GM23338 (cell line): ENCODE data around the gene MYLK2. TPM values are rescaled to one million over a fixed set of nuclear protein-coding genes. Genes with fewer than 3 reads are reported as not detected.
A peak's percentile ranks its signal among the peaks of the same experiment; 100 is the strongest.

Experiments
- ATAC-seq: fragments of 200-7000 bp; cut with Tn5 transposase; 3 replicates; pipeline ENCODE4 v1.9.1; 2020
- DNase-seq: peaks from one replicate; pipeline ENCODE4 v3.0.0-alpha.2; 2015; ENCODE audit warnings: low spot score
- H2AFZ ChIP-seq: fragments of 200-600 bp; sonication (generic); 2 replicates; pipeline ENCODE4 v1.8.0; 2016; ENCODE audit warnings: antibody characterized with exemption, mild to moderate bottlenecking, moderate library complexity
- H3F3A ChIP-seq: fragments of 200-600 bp; sonication (generic); replicated peaks from 2 replicates; pipeline ENCODE4 v1.8.0; 2017; ENCODE audit warnings: antibody characterized with exemption, mixed run types, low read depth
- H3K27ac ChIP-seq: fragments of 200-600 bp; sonication (generic); 2 replicates; pipeline ENCODE4 v1.6.1; 2016; ENCODE audit warnings: low read depth
- H3K27me3 ChIP-seq: fragments of 200-600 bp; sonication (generic); 2 replicates; pipeline ENCODE4 v1.8.0; 2016; ENCODE audit warnings: mild to moderate bottlenecking, mixed run types, moderate library complexity; ENCODE audit not compliant: insufficient read depth
- H3K36me3 ChIP-seq: fragments of 200-600 bp; sonication (generic); 2 replicates; pipeline ENCODE4 v1.8.0; 2016; ENCODE audit warnings: mild to moderate bottlenecking; ENCODE audit not compliant: insufficient read depth
- H3K4me1 ChIP-seq: fragments of 200-600 bp; sonication (generic); 2 replicates; pipeline ENCODE4 v1.8.0; 2016; ENCODE audit warnings: mild to moderate bottlenecking, moderate library complexity; ENCODE audit not compliant: insufficient read depth
- H3K4me2 ChIP-seq: fragments of 200-600 bp; sonication (generic); 2 replicates; pipeline ENCODE4 v1.7.1; 2017; ENCODE audit warnings: mixed run types
- H3K4me3 ChIP-seq: fragments of 200-600 bp; sonication (generic); 2 replicates; pipeline ENCODE4 v1.6.1; 2016; ENCODE audit warnings: mixed run types
- H3K79me2 ChIP-seq: fragments of 200-600 bp; sonication (generic); replicated peaks from 2 replicates; pipeline ENCODE4 v1.8.0; 2017; ENCODE audit warnings: mild to moderate bottlenecking; ENCODE audit not compliant: insufficient read depth
- H3K9me2 ChIP-seq: fragments of 200-600 bp; sonication (generic); 2 replicates; pipeline ENCODE4 v1.8.0; 2017; ENCODE audit not compliant: insufficient read depth
- H4K20me1 ChIP-seq: fragments of 200-600 bp; sonication (generic); replicated peaks from 2 replicates; pipeline ENCODE4 v1.8.0; 2017; ENCODE audit warnings: mild to moderate bottlenecking; ENCODE audit not compliant: insufficient read depth
- H3K27ac Mint-ChIP-seq: 2 replicates; pipeline ENCODE4 v1.8.0; 2020; ENCODE audit warnings: inconsistent platforms, mild to moderate bottlenecking, moderate library complexity, mixed read lengths
- H3K27me3 Mint-ChIP-seq: 3 replicates; pipeline ENCODE4 v1.8.0; 2022; ENCODE audit warnings: low read depth, mild to moderate bottlenecking, moderate library complexity, mixed read lengths, inconsistent platforms; ENCODE audit not compliant: insufficient read depth, poor library complexity
- H3K36me3 Mint-ChIP-seq: 3 replicates; pipeline ENCODE4 v1.8.0; 2021; ENCODE audit warnings: low read depth, mild to moderate bottlenecking, inconsistent platforms, moderate library complexity, mixed read lengths
- H3K4me1 Mint-ChIP-seq: 3 replicates; pipeline ENCODE4 v1.8.0; 2020; ENCODE audit warnings: mild to moderate bottlenecking, inconsistent platforms, mixed read lengths
- H3K4me3 Mint-ChIP-seq: 3 replicates; pipeline ENCODE4 v1.8.0; 2021; ENCODE audit warnings: moderate library complexity, mild to moderate bottlenecking, inconsistent platforms, mixed read lengths
- H3K9me3 Mint-ChIP-seq: 3 replicates; pipeline ENCODE4 v1.8.0; 2020; ENCODE audit warnings: moderate library complexity, mild to moderate bottlenecking, inconsistent platforms, mixed read lengths
- CREB1 ChIP-seq: fragments of 250-450 bp; sonication (Bioruptor Pico); IDR thresholded peaks from 2 replicates; pipeline ENCODE4 v1.5.0; 2020; ENCODE audit warnings: low read depth, mild to moderate bottlenecking, moderate library complexity
- ETS1 ChIP-seq: IDR thresholded peaks from 2 replicates; pipeline ENCODE4 v1.6.1; 2016; ENCODE audit warnings: antibody characterized with exemption
- EZH2 ChIP-seq: fragments of 200-600 bp; sonication (generic); IDR thresholded peaks from one replicate; pipeline ENCODE4 v1.8.0; 2017; ENCODE audit warnings: antibody characterized with exemption, mild to moderate bottlenecking, low read depth; ENCODE audit not compliant: unreplicated experiment
- EZH2phosphoT487 ChIP-seq: fragments of 200-600 bp; sonication (generic); IDR thresholded peaks from one replicate; pipeline ENCODE4 v1.8.1; 2018; ENCODE audit warnings: antibody characterized with exemption; ENCODE audit not compliant: unreplicated experiment
- JUNB ChIP-seq: IDR thresholded peaks from one replicate; pipeline ENCODE4 v1.6.1; 2016; ENCODE audit warnings: antibody characterized with exemption; ENCODE audit not compliant: unreplicated experiment
- POLR2AphosphoS5 ChIP-seq: IDR thresholded peaks from 2 replicates; pipeline ENCODE4 v1.6.1; 2016; ENCODE audit warnings: antibody characterized with exemption, low read depth
- ZNF331 ChIP-seq: fragments of 250-450 bp; sonication (Bioruptor Pico); IDR thresholded peaks from 2 replicates; pipeline ENCODE4 v1.5.0; 2020; ENCODE audit warnings: low read depth, mild to moderate bottlenecking, moderate library complexity
- polyA plus RNA-seq: library from polyadenylated mRNA; unstranded; fragments of >200 nt; fragmentation: Nextera tagmentation; extraction: Ambion mirVana; gene quantifications from 2 replicates; pipeline ENCODE4 v1.2.1, GENCODE V29; 2016
- total RNA-seq: library from RNA; depleted of rRNA; stranded (reverse); fragments of >200 nt; shearing (Covaris generic); gene quantifications from 2 replicates; pipeline ENCODE4 v1.2.3, GENCODE V29; 2014
- TF ChIP-seq, protein P1 (sequence below), 2 experiments: fragments of 200-600 bp in 1 of 2; sonication (generic) in 1 of 2; conservative IDR thresholded peaks; 2 replicates each; pipeline versions ENCODE4 v1.5.1 to v1.6.1; 2016 to 2017; ENCODE audit warnings: antibody characterized with exemption in 2 of 2, low read depth in 2 of 2, mild to moderate bottlenecking in 2 of 2, moderate library complexity in 1 of 2

The MYLK2 gene
- total and polyA plus RNA-seq, 2 experiments from 2014 or later, result 0.21 to 0.28 TPM

DNA sequence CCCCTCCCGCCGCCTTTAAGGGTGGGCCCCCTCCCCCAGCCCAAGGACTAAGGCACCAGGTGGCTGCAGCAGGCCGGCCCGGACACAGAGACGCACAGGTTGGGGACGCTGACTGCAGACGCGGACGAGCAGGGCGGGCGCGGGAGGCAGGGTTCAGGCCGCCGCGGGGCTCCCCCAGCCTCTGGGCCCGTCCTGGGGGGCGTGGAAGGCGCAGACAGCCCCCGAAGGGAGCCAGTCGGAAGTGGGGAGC is 41.9 kb downstream of the MYLK2 start:
- H3K36me3 Mint-ChIP-seq, result no peaks in the 10 kb centered on the region
- H3K4me3 ChIP-seq, result peak overlapping the region; percentile 98
- no peaks in the 10 kb centered on the region for H3K9me2 ChIP-seq
- H3K4me3 Mint-ChIP-seq, result peak overlapping the region; percentile 84
- H3K27me3 ChIP-seq, result peaks cover 42% of the 10 kb centered on the region
- H3K4me2 ChIP-seq, result peak overlapping the region; percentile 100
- DNase-seq (peak; percentile 85), ATAC-seq (peak; percentile 57)
- peaks cover 24% of the 10 kb centered on the region for H3F3A ChIP-seq
- peaks cover 30% of the 10 kb centered on the region for H3K27me3 Mint-ChIP-seq
- peaks cover 11% of the 10 kb centered on the region; the same call in 2 of the 3 replicates for H3K4me1 Mint-ChIP-seq
- H2AFZ ChIP-seq, result peak overlapping the region; percentile 100
- H3K9me3 Mint-ChIP-seq, result peaks cover 34% of the 10 kb centered on the region; the same call in 2 of the 3 replicates
- no peaks in the 10 kb centered on the region for H3K36me3 ChIP-seq
- H3K79me2 ChIP-seq, result no peaks in the 10 kb centered on the region
- H4K20me1 ChIP-seq, result no peaks in the 10 kb centered on the region; the same call in none of the 2 replicates
- no peak overlapping the region for H3K27ac Mint-ChIP-seq
- TF ChIP-seq ETS1 (no peak), POLR2AphosphoS5 (0 out of 2 replicates have a peak, but pooled peaks have one; percentile 3)
- peaks cover 29% of the 10 kb centered on the region for H3K4me1 ChIP-seq
- no peak overlapping the region for H3K27ac ChIP-seq

DNA sequence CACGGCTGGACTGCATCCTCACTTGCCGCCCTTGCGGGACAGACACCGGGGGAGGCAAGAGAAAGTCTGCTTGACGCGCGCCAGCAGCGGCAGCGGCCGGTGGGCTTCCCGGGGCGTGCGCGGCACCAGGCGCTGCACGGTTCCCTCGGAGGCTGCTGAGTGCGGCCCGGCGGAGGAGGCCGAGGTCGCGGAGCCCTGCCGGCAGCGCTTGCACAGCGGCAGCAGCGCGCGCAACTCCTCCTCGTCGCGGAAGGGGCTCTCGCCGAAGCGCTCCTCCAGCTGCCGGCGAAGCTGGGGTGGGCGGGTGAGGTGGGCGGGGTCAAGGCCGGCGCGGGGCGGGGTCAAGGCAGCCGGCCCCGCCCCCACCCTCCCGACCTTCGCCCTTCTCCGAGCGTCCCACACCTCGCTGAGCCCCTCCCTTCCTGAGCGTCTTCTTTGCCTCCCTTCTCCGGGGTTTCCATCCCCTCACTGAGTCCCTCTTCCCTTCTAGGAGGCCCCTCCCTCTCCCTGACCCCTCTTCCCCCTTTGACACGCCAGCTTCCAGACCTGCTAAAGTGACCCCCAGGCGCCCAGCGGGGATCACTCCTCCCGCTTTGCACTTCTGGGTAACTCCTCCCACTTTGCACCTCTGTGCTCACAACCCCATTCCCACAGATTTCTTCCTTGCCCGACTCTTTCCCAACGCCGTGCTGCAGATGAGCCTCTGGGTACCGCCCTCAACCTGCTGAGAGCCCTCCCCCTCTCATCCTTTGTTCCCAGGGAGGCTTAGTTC is 42.4 kb downstream of the MYLK2 start:
- DNase-seq (peak; percentile 97), ATAC-seq (peak; percentile 77)
- no peaks in the 10 kb centered on the region for H3K36me3 ChIP-seq
- peaks cover 24% of the 10 kb centered on the region for H3F3A ChIP-seq
- H3K27ac ChIP-seq, result 0 out of 2 replicates have a peak overlapping the region, but pooled peaks have one; percentile 28
- H3K4me1 Mint-ChIP-seq, result peaks cover 11% of the 10 kb centered on the region; the same call in 2 of the 3 replicates
- no peaks in the 10 kb centered on the region; the same call in none of the 2 replicates for H4K20me1 ChIP-seq
- H3K4me2 ChIP-seq, result peak overlapping the region; percentile 100
- peak overlapping the region; percentile 98 for H3K4me3 ChIP-seq
- peaks cover 24% of the 10 kb centered on the region; the same call in 1 of the 2 replicates for H3K4me1 ChIP-seq
- peak overlapping the region; percentile 84 for H3K4me3 Mint-ChIP-seq
- TF ChIP-seq POLR2AphosphoS5 (peak; percentile 63), ZNF331 (no peak), JUNB (no peak), EZH2 (no peak)
- no peaks in the 10 kb centered on the region for H3K36me3 Mint-ChIP-seq
- H3K27me3 ChIP-seq, result peaks cover 47% of the 10 kb centered on the region
- peaks cover 30% of the 10 kb centered on the region for H3K27me3 Mint-ChIP-seq
- H3K27ac Mint-ChIP-seq, result peak overlapping the region; percentile 68
- peak overlapping the region; percentile 100 for H2AFZ ChIP-seq
- peaks cover 38% of the 10 kb centered on the region; the same call in 2 of the 3 replicates for H3K9me3 Mint-ChIP-seq
- H3K9me2 ChIP-seq, result no peaks in the 10 kb centered on the region
- H3K79me2 ChIP-seq, result no peaks in the 10 kb centered on the region

DNA sequence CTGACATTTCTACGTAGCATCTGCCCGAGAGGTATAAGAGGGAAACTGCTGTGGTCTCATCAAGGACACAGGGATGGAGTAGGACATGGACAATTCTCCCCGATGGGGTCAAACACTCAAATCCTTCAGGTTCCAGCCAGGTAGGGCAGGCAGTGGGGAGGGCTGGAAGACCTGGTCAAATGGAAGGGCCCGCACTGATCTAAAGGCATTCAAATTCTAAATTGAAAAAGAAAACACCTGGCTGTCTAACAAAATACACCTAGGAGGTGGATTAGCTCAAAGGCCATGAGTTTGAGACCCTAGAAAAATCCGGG is 43.0 kb downstream of the MYLK2 start:
- Histone ChIP-seq H3K36me3 (no peaks in the 10 kb centered on the region), H3K9me2 (no peaks in the 10 kb centered on the region), H3K4me2 (peak overlapping the region; percentile 100), H3K4me3 (peak overlapping the region; percentile 98), H3K27me3 (peaks cover 48% of the 10 kb centered on the region), H3F3A (peaks cover 24% of the 10 kb centered on the region), H4K20me1 (no peaks in the 10 kb centered on the region; the same call in none of the 2 replicates), H3K4me1 (peaks cover 21% of the 10 kb centered on the region; the same call in 1 of the 2 replicates), H3K27ac (no peak overlapping the region), H2AFZ (peak overlapping the region; percentile 72), H3K79me2 (no peaks in the 10 kb centered on the region)
- Mint-ChIP-seq H3K27ac (peak overlapping the region; percentile 68; the same call in 1 of the 2 replicates), H3K36me3 (no peaks in the 10 kb centered on the region; the same call in 2 of the 3 replicates), H3K27me3 (peaks cover 30% of the 10 kb centered on the region), H3K4me1 (peaks cover 11% of the 10 kb centered on the region; the same call in 2 of the 3 replicates), H3K4me3 (peak overlapping the region; percentile 84), H3K9me3 (peaks cover 43% of the 10 kb centered on the region; the same call in 2 of the 3 replicates)
- no peak for ATAC-seq
- DNase-seq, result no peak
- TF ChIP-seq CREB1 (CRISPR knock-in tag) (no peak), EZH2 (no peak), ETS1 (no peak), EZH2phosphoT487 (no peak)
- TF ChIP-seq, protein P1, sequence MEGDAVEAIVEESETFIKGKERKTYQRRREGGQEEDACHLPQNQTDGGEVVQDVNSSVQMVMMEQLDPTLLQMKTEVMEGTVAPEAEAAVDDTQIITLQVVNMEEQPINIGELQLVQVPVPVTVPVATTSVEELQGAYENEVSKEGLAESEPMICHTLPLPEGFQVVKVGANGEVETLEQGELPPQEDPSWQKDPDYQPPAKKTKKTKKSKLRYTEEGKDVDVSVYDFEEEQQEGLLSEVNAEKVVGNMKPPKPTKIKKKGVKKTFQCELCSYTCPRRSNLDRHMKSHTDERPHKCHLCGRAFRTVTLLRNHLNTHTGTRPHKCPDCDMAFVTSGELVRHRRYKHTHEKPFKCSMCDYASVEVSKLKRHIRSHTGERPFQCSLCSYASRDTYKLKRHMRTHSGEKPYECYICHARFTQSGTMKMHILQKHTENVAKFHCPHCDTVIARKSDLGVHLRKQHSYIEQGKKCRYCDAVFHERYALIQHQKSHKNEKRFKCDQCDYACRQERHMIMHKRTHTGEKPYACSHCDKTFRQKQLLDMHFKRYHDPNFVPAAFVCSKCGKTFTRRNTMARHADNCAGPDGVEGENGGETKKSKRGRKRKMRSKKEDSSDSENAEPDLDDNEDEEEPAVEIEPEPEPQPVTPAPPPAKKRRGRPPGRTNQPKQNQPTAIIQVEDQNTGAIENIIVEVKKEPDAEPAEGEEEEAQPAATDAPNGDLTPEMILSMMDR (conservative IDR thresholded peaks at IDR 0.05; ENCODE audit: low read depth in 2 of 2), result no peak
